Measurements from ENCODE around the gene MACO1. TPM values are rescaled to one million over a fixed set of nuclear protein-coding genes. Genes with fewer than 3 reads are reported as not detected.
"Not testable (repeated sequence)": the region's sequence is repeated elsewhere in the genome, so short reads cannot be mapped to it uniquely, and the experiment has no call there.

The MACO1 gene
- 15.6 and 16.3 TPM in 2 replicates for total RNA-seq (2021)
- long read RNA-seq, partial matches to known transcripts, result 2 of 5 reads
- long read RNA-seq, other reads (novel, unspliced or antisense), result 1 of 5 reads

- no peak within 1 kb of the TSS for H2BK12ac ChIP-seq (ENCODE audit: insufficient read length, low read depth, low read length)
- H3K27ac ChIP-seq (ENCODE audit: insufficient read length, low read depth, low read length), result no peak within 1 kb of the TSS
- Mint-ChIP-seq H3K4me1 (peaks cover 13 to 15% of the 10 kb centered on the region in 2 experiments), H3K4me3 (peak within 1 kb of the TSS; percentile 89 to 95), H3K27ac (peak within 1 kb of the TSS in 2 of 3 experiments; percentile 70 to 97; a peak in 4 of 7 replicates), H3K9me3 (no peaks in the 10 kb centered on the region), H3K27me3 (ENCODE audit: low read depth) (peaks cover 16% of the 10 kb centered on the region), H3K36me3 (ENCODE audit: insufficient read depth in 1 of 3, low read depth in 3 of 3) (no peaks in the 10 kb centered on the region)
- H2AK5ac ChIP-seq (ENCODE audit: insufficient read length, low read length), result no peak within 1 kb of the TSS
- no peak within 1 kb of the TSS for H3K4ac ChIP-seq (ENCODE audit: low read depth, low read length)
- H3K79me1 ChIP-seq (ENCODE audit: insufficient read depth, low read depth, low read length, poor library complexity, severe bottlenecking), result no peaks in the 10 kb centered on the region
- no peak within 1 kb of the TSS for H4K91ac ChIP-seq (ENCODE audit: insufficient read length, low read depth, low read length)
- no peak within 1 kb of the TSS for H2BK120ac ChIP-seq (ENCODE audit: low read depth, low read length, poor library complexity, severe bottlenecking)
- no peak within 1 kb of the TSS for H2BK20ac ChIP-seq (ENCODE audit: low read depth, low read length, poor library complexity, severe bottlenecking)
- no peak within 1 kb of the TSS for H3K56ac ChIP-seq (ENCODE audit: insufficient read length, low read depth, low read length)
- peak; percentile 96 for DNase-seq
- H3K4me2 ChIP-seq (ENCODE audit: insufficient read depth, insufficient read length, low read length), result peak within 1 kb of the TSS; percentile 96
- no peak for TF ChIP-seq CTCF (conservative IDR thresholded peaks at IDR 0.05)
- no peaks in the 10 kb centered on the region for H3K4me1 ChIP-seq (ENCODE audit: insufficient read depth, low read length)
- H3K18ac ChIP-seq (ENCODE audit: insufficient read length, low read depth, low read length), result no peak within 1 kb of the TSS
- H3K79me2 ChIP-seq (ENCODE audit: insufficient read depth, low read length), result no peaks in the 10 kb centered on the region
- H3K23me2 ChIP-seq (ENCODE audit: insufficient read length, low read depth, low read length, poor library complexity, severe bottlenecking), result peaks cover 3% of the 10 kb centered on the region
- no peak within 1 kb of the TSS for H2BK5ac ChIP-seq (ENCODE audit: insufficient read length, low read length)
- H2AFZ ChIP-seq (ENCODE audit: low read length), result peak within 1 kb of the TSS; percentile 60
- no peak within 1 kb of the TSS for H3K23ac ChIP-seq (ENCODE audit: insufficient read length, low read depth, low read length)
- H3K9ac ChIP-seq (ENCODE audit: extremely low read depth, insufficient read length, low read length), result peak within 1 kb of the TSS; percentile 67
- no peak within 1 kb of the TSS for H3T11ph ChIP-seq (ENCODE audit: low read length)
- H4K20me1 ChIP-seq (ENCODE audit: control insufficient read depth, insufficient read depth, insufficient read length), result no peaks in the 10 kb centered on the region
- H3K27me3 ChIP-seq (ENCODE audit: insufficient read depth, low read length), result no peaks in the 10 kb centered on the region
- no peak within 1 kb of the TSS for H4K8ac ChIP-seq (replicated peaks; ENCODE audit: insufficient read length, low read depth, low read length)
- no CpG with 5 or more reads among the region's 87 CpGs for WGBS (ENCODE audit: extremely low coverage, insufficient read length, low lambda C conversion rate)
- no peaks in the 10 kb centered on the region for H3K9me3 ChIP-seq (ENCODE audit: control insufficient read depth, low read depth, low read length)
- H3K14ac ChIP-seq (ENCODE audit: insufficient read depth, low read length), result peak within 1 kb of the TSS; percentile 81
- no peak within 1 kb of the TSS for H2BK15ac ChIP-seq (ENCODE audit: low read depth, low read length)
- H4K5ac ChIP-seq (ENCODE audit: insufficient read length, low read depth, low read length), result no peak within 1 kb of the TSS
Measured at GRCh38 chr1:25430073-25430966, at the start of gene MACO1. Gene MACO1 (plus strand): TSS chr1:25430897. CDS start chr1:25431099, 202 bp downstream.

GRCh38 chr1:25382543-25382942 is 48.2 kb upstream of the MACO1 start:
- H3K4ac ChIP-seq (ENCODE audit: low read depth, low read length); H2BK5ac ChIP-seq (ENCODE audit: insufficient read length, low read length); H3K9ac ChIP-seq (ENCODE audit: extremely low read depth, insufficient read length, low read length); H3K79me1 ChIP-seq (ENCODE audit: insufficient read depth, low read depth, low read length, poor library complexity, severe bottlenecking); H3K9me3 ChIP-seq (ENCODE audit: control insufficient read depth, low read depth, low read length); H3K36me3 Mint-ChIP-seq (ENCODE audit: insufficient read depth in 1 of 3, low read depth in 3 of 3); H3K27me3 Mint-ChIP-seq (ENCODE audit: low read depth); H3K18ac ChIP-seq (ENCODE audit: insufficient read length, low read depth, low read length); H3K23me2 ChIP-seq (ENCODE audit: insufficient read length, low read depth, low read length, poor library complexity, severe bottlenecking); H4K8ac ChIP-seq (replicated peaks; ENCODE audit: insufficient read length, low read depth, low read length); H3K27ac Mint-ChIP-seq; H3K79me2 ChIP-seq (ENCODE audit: insufficient read depth, low read length); H2BK15ac ChIP-seq (ENCODE audit: low read depth, low read length); H3K4me1 Mint-ChIP-seq; H3K27ac ChIP-seq (ENCODE audit: insufficient read length, low read depth, low read length); H3K4me1 ChIP-seq (ENCODE audit: insufficient read depth, low read length); H2AFZ ChIP-seq (ENCODE audit: low read length); H3K9me3 Mint-ChIP-seq; H3K4me2 ChIP-seq (ENCODE audit: insufficient read depth, insufficient read length, low read length); H3K14ac ChIP-seq (ENCODE audit: insufficient read depth, low read length); H4K91ac ChIP-seq (ENCODE audit: insufficient read length, low read depth, low read length); H3K27me3 ChIP-seq (ENCODE audit: insufficient read depth, low read length); H2BK120ac ChIP-seq (ENCODE audit: low read depth, low read length, poor library complexity, severe bottlenecking); H3T11ph ChIP-seq (ENCODE audit: low read length); H4K20me1 ChIP-seq (ENCODE audit: control insufficient read depth, insufficient read depth, insufficient read length); H2BK20ac ChIP-seq (ENCODE audit: low read depth, low read length, poor library complexity, severe bottlenecking); H4K5ac ChIP-seq (ENCODE audit: insufficient read length, low read depth, low read length); H2AK5ac ChIP-seq (ENCODE audit: insufficient read length, low read length); H2BK12ac ChIP-seq (ENCODE audit: insufficient read length, low read depth, low read length); DNase-seq; H3K23ac ChIP-seq (ENCODE audit: insufficient read length, low read depth, low read length); H3K4me3 Mint-ChIP-seq; H3K56ac ChIP-seq (ENCODE audit: insufficient read length, low read depth, low read length): not testable (repeated sequence)
- no CpG with 5 or more reads among the region's 1 CpG for WGBS (ENCODE audit: extremely low coverage, insufficient read length, low lambda C conversion rate)
